ENCODE measurements around the gene CD8A.
"Not testable (repeated sequence)": the region's sequence is repeated elsewhere in the genome, so short reads cannot be mapped to it uniquely, and the experiment has no call there.

The CD8A gene

GRCh38 chr2:86775338-86775737, 15.4 kb downstream of the CD8A start:
- no peak for DNase-seq

GRCh38 chr2:86774862-86775261, 15.9 kb downstream of the CD8A start:
- DNase-seq, result no peak

GRCh38 chr2:86772611-86773010, 18.1 kb downstream of the CD8A start:
- no peak for DNase-seq

- DNase-seq, result no peak
Measured at GRCh38 chr2:86770816-86771301, 19.9 kb downstream of the CD8A start.

- DNase-seq, result no peak
Measured at GRCh38 chr2:86769838-86770237, 20.9 kb downstream of the CD8A start.

GRCh38 chr2:86768189-86768949, 22.3 kb downstream of the CD8A start:
- DNase-seq, result no peak

GRCh38 chr2:86765310-86765695, 25.4 kb downstream of the CD8A start:
- DNase-seq, result no peak

GRCh38 chr2:86764661-86765309, 25.9 kb downstream of the CD8A start:
- peak in 1 of 2 experiments; percentile 39 for DNase-seq

- DNase-seq, result no peak
Measured at GRCh38 chr2:86760371-86760770, 30.3 kb downstream of the CD8A start.

- DNase-seq, result no peak
Measured at GRCh38 chr2:86758405-86758804, 32.3 kb downstream of the CD8A start.

GRCh38 chr2:86753606-86754005, 37.1 kb downstream of the CD8A start:
- no peak for DNase-seq

- no peak for DNase-seq
Measured at GRCh38 chr2:86752934-86753333, 37.8 kb downstream of the CD8A start.

GRCh38 chr2:86751778-86752177, 38.9 kb downstream of the CD8A start:
- no peak for DNase-seq

- DNase-seq, result no peak
Measured at GRCh38 chr2:86750240-86750839, 40.4 kb downstream of the CD8A start.

GRCh38 chr2:86747711-86748639, 42.7 kb downstream of the CD8A start:
- DNase-seq, result peak in 1 of 2 experiments; percentile 17

GRCh38 chr2:86746939-86747338, 43.8 kb downstream of the CD8A start:
- no peak for DNase-seq

- no peak for DNase-seq
Measured at GRCh38 chr2:86744152-86744551, 46.6 kb downstream of the CD8A start.

- DNase-seq, result not testable (repeated sequence)
Measured at GRCh38 chr2:86741889-86742498, 48.7 kb downstream of the CD8A start.

- DNase-seq, result not testable (repeated sequence)
Measured at GRCh38 chr2:86739889-86740288, 50.8 kb downstream of the CD8A start.

GRCh38 chr2:86739485-86739884, 51.2 kb downstream of the CD8A start:
- DNase-seq, result not testable (repeated sequence)

GRCh38 chr2:86734896-86735295, 55.8 kb downstream of the CD8A start:
- not testable (repeated sequence) for DNase-seq
